ENCODE data around the gene CTTN. TPM values are rescaled to one million over a fixed set of nuclear protein-coding genes. Genes with fewer than 3 reads are reported as not detected.

CTTN gene
- total and polyA plus RNA-seq, 2 of the 13 experiments (the other 11 are each of a cell fraction or from before 2014, with no cell fraction given) = 84.4 to 114 TPM

GRCh38 chr11:70429428-70429705, 31.0 kb downstream of the CTTN start:
- Histone ChIP-seq H4K20me1 (ENCODE audit: insufficient read depth, low read length) (no peaks in the 10 kb centered on the region), H3K27ac (ENCODE audit: extremely low read length, insufficient read depth, low read length) (no peak overlapping the region), H3K9ac (ENCODE audit: insufficient read depth, low read depth, low read length) (no peak overlapping the region), H3K4me2 (ENCODE audit: low read depth, low read length) (no peak overlapping the region), H3K4me3 (replicated peaks in 1 of 3; ENCODE audit: insufficient read depth in 1 of 3, low read depth in 2 of 3, low read length in 3 of 3) (no peak overlapping the region), H3K79me2 (ENCODE audit: insufficient read depth, low read length) (no peaks in the 10 kb centered on the region), H3K9me3 (ENCODE audit: low read length) (no peaks in the 10 kb centered on the region), H3K27me3 (ENCODE audit: control insufficient read depth in 1 of 2, insufficient read depth in 2 of 2, low read length in 2 of 2) (no peaks in the 10 kb centered on the region; a peak in 1 of 5 replicates), H2AFZ (ENCODE audit: low read length) (no peak overlapping the region), H3K4me1 (ENCODE audit: insufficient read depth, low read length) (no peaks in the 10 kb centered on the region), H3K36me3 (replicated peaks in 1 of 2; ENCODE audit: control insufficient read depth in 1 of 2, insufficient read depth in 2 of 2, low read length in 2 of 2) (peaks cover 57 to 84% of the 10 kb centered on the region in 2 experiments; a peak in 4 of 5 replicates)
- TF ChIP-seq ZNF451 (CRISPR knock-in tag; IDR thresholded peaks at IDR 0.05) (no peak), ZNF784 (CRISPR knock-in tag; IDR thresholded peaks at IDR 0.05; ENCODE audit: borderline replicate concordance) (no peak), NCOA2 (CRISPR knock-in tag; IDR thresholded peaks at IDR 0.05) (no peak), REXO4 (CRISPR knock-in tag; IDR thresholded peaks at IDR 0.05; ENCODE audit: borderline replicate concordance) (no peak), BCL3 (CRISPR knock-in tag; IDR thresholded peaks at IDR 0.05) (no peak), ZNF143 (CRISPR knock-in tag; IDR thresholded peaks at IDR 0.05) (no peak), ZNF781 (CRISPR knock-in tag; IDR thresholded peaks at IDR 0.05; ENCODE audit: borderline replicate concordance, not compliant biosample characterization) (no peak), NFATC3 (CRISPR knock-in tag; IDR thresholded peaks at IDR 0.05) (no peak), MAZ (IDR thresholded peaks at IDR 0.05; ENCODE audit: borderline replicate concordance, low read depth, low read length) (no peak), MAZ (CRISPR knock-in tag; IDR thresholded peaks at IDR 0.05; ENCODE audit: low read depth) (no peak), ARID3A (IDR thresholded peaks at IDR 0.05; ENCODE audit: low read depth, low read length) (no peak), ZIK1 (CRISPR knock-in tag; IDR thresholded peaks at IDR 0.05; ENCODE audit: borderline replicate concordance, low read depth) (no peak), RFXAP (CRISPR knock-in tag; IDR thresholded peaks at IDR 0.05; ENCODE audit: borderline replicate concordance) (no peak), ZNF674 (CRISPR knock-in tag; IDR thresholded peaks at IDR 0.05; ENCODE audit: low read depth) (no peak), CHD4 (IDR thresholded peaks at IDR 0.05; ENCODE audit: borderline replicate concordance, low read length) (no peak), ZFY (CRISPR knock-in tag; IDR thresholded peaks at IDR 0.05) (no peak), BCL6 (CRISPR knock-in tag; IDR thresholded peaks at IDR 0.05) (no peak), ZNF513 (CRISPR knock-in tag; conservative IDR thresholded peaks at IDR 0.05) (no peak), SRSF1 (optimal IDR thresholded peaks at IDR 0.05; ENCODE audit: low read depth, low read length) (no peak)
- in situ Hi-C loops (cut with HindIII; ENCODE audit: extremely low pct_ligation_motif_present, low pct_unique_long_range_greater_than_20kb) = no loop called here
- FAIRE-seq (no peak), DNase-seq (ENCODE audit: low spot score) (no peak), ATAC-seq (no peak)
- ChIA-PET POLR2A (no interaction called here), CTCF (ENCODE audit: low intra/inter-chr PET ratio, low total read pairs) (no interaction called here)
- 92% methylated on average over 5 of the region's 8 CpGs for WGBS (ENCODE audit: low lambda C conversion rate)
- no TSS peak for BruUV-seq (replicated peaks)
- intact Hi-C loops (cut with micrococcal nuclease; ENCODE audit: unreplicated experiment) = no loop called here

All from HepG2 (cell line).